BLaER1 (cell line): Measurements from ENCODE around the gene RLN1.
"Not testable (repeated sequence)": the region's sequence is repeated elsewhere in the genome, so short reads cannot be mapped to it uniquely, and the experiment has no call there.

Experiments used
- H3K27ac ChIP-seq: shearing (Covaris generic); formaldehyde crosslinking; 2 replicates; pipeline ENCODE4 v1.8.1; 2022
- H3K27me3 ChIP-seq: shearing (Covaris generic); formaldehyde crosslinking; 2 replicates; pipeline ENCODE4 v1.8.1; 2022
- H3K36me3 ChIP-seq: shearing (Covaris generic); formaldehyde crosslinking; 2 replicates; pipeline ENCODE4 v1.8.1; 2022
- H3K4me1 ChIP-seq: shearing (Covaris generic); formaldehyde crosslinking; 2 replicates; pipeline ENCODE4 v1.8.1; 2022
- H3K4me2 ChIP-seq: shearing (Covaris generic); formaldehyde crosslinking; 2 replicates; pipeline ENCODE4 v1.8.1; 2022
- H3K4me3 ChIP-seq: shearing (Covaris generic); formaldehyde crosslinking; 2 replicates; pipeline ENCODE4 v1.8.1; 2022
- H3K9ac ChIP-seq: shearing (Covaris generic); formaldehyde crosslinking; 2 replicates; pipeline ENCODE4 v1.8.1; 2022
- H3K9me3 ChIP-seq: shearing (Covaris generic); formaldehyde crosslinking; 2 replicates; pipeline ENCODE4 v1.8.1; 2022
- H4K20me1 ChIP-seq: shearing (Covaris generic); formaldehyde crosslinking; 2 replicates; pipeline ENCODE4 v1.8.1; 2022
- Cebpa-rat ChIP-seq: shearing (Covaris generic); IDR thresholded peaks from 2 replicates; pipeline ENCODE4 v1.8.1; 2022

The RLN1 gene

GRCh38 chr9:5326187-5326586 lies 13.5 kb downstream of the RLN1 start:
- Histone ChIP-seq H3K27ac (no peak overlapping the region), H3K27me3 (no peaks in the 10 kb centered on the region), H3K9me3 (peaks cover 4% of the 10 kb centered on the region; the same call in 1 of the 2 replicates), H3K9ac (no peak overlapping the region), H3K36me3 (no peaks in the 10 kb centered on the region), H3K4me1 (peaks cover 10% of the 10 kb centered on the region), H3K4me3 (no peak overlapping the region), H3K4me2 (peak overlapping the region; percentile 40), H4K20me1 (no peaks in the 10 kb centered on the region)
- no peak for TF ChIP-seq Cebpa-rat

- not testable (repeated sequence) for H4K20me1 ChIP-seq, H3K9me3 ChIP-seq, H3K4me1 ChIP-seq, H3K9ac ChIP-seq, H3K4me2 ChIP-seq, H3K27me3 ChIP-seq, H3K4me3 ChIP-seq, H3K27ac ChIP-seq, H3K36me3 ChIP-seq
These were observed 18.1 kb downstream of the RLN1 start for GRCh38 chr9:5321601-5322000.

- no peak for TF ChIP-seq Cebpa-rat
- Histone ChIP-seq H3K4me3 (no peak overlapping the region), H4K20me1 (no peaks in the 10 kb centered on the region), H3K27ac (no peak overlapping the region), H3K9me3 (peaks cover 7% of the 10 kb centered on the region), H3K9ac (no peak overlapping the region), H3K36me3 (no peaks in the 10 kb centered on the region), H3K27me3 (no peaks in the 10 kb centered on the region), H3K4me1 (peaks cover 4% of the 10 kb centered on the region), H3K4me2 (no peak overlapping the region)
These were observed 18.6 kb downstream of the RLN1 start for GRCh38 chr9:5321058-5321457.

GRCh38 chr9:5316406-5316805 lies 23.3 kb downstream of the RLN1 start:
- not testable (repeated sequence) for H3K36me3 ChIP-seq, H3K4me2 ChIP-seq, H3K9ac ChIP-seq, H4K20me1 ChIP-seq, H3K27me3 ChIP-seq, H3K4me1 ChIP-seq, H3K27ac ChIP-seq, H3K4me3 ChIP-seq
- peaks cover 28% of the 10 kb centered on the region for H3K9me3 ChIP-seq

GRCh38 chr9:5315187-5315923 lies 24.3 kb downstream of the RLN1 start:
- peaks cover 8% of the 10 kb centered on the region for H3K4me1 ChIP-seq
- H3K27ac ChIP-seq, result no peak overlapping the region

GRCh38 chr9:5310851-5311250 lies 28.8 kb downstream of the RLN1 start:
- Histone ChIP-seq H3K4me1 (peaks cover 8% of the 10 kb centered on the region), H3K9ac (no peak overlapping the region), H3K27me3 (no peaks in the 10 kb centered on the region), H3K36me3 (no peaks in the 10 kb centered on the region), H3K27ac (no peak overlapping the region), H3K4me3 (no peak overlapping the region), H3K4me2 (no peak overlapping the region), H4K20me1 (no peaks in the 10 kb centered on the region), H3K9me3 (peaks cover 22% of the 10 kb centered on the region)
- no peak for TF ChIP-seq Cebpa-rat

More at GRCh38 chr9:5315187-5315923, 24.3 kb downstream of the RLN1 start:
- Histone ChIP-seq H3K4me2 (no peak overlapping the region), H3K27me3 (no peaks in the 10 kb centered on the region), H3K9ac (no peak overlapping the region), H4K20me1 (no peaks in the 10 kb centered on the region), H3K36me3 (no peaks in the 10 kb centered on the region), H3K9me3 (peaks cover 28% of the 10 kb centered on the region), H3K4me3 (no peak overlapping the region)
- TF ChIP-seq Cebpa-rat, result no peak

GRCh38 chr9:5305741-5306140 lies 33.9 kb downstream of the RLN1 start:
- Histone ChIP-seq H3K27me3 (no peaks in the 10 kb centered on the region), H3K4me3 (no peak overlapping the region), H4K20me1 (no peaks in the 10 kb centered on the region), H3K9ac (no peak overlapping the region), H3K4me1 (peaks cover 13% of the 10 kb centered on the region), H3K4me2 (no peak overlapping the region), H3K9me3 (no peaks in the 10 kb centered on the region), H3K36me3 (no peaks in the 10 kb centered on the region), H3K27ac (no peak overlapping the region)
- no peak for TF ChIP-seq Cebpa-rat

GRCh38 chr9:5303840-5304795 lies 35.6 kb downstream of the RLN1 start, which contains the start of gene RLN2:
Gene RLN2 (minus strand): TSS chr9:5304716. CDS start chr9:5304580, 136 bp downstream.
- not testable (repeated sequence) for H4K20me1 ChIP-seq, H3K27ac ChIP-seq, H3K9me3 ChIP-seq, H3K36me3 ChIP-seq, H3K4me3 ChIP-seq, H3K27me3 ChIP-seq, H3K4me2 ChIP-seq, H3K9ac ChIP-seq
- H3K4me1 ChIP-seq, result peaks cover 13% of the 10 kb centered on the region

- Histone ChIP-seq H3K27me3 (no peaks in the 10 kb centered on the region), H3K9ac (no peak overlapping the region), H3K4me1 (peaks cover 13% of the 10 kb centered on the region), H3K4me2 (peak overlapping the region; percentile 53), H3K4me3 (no peak overlapping the region), H4K20me1 (no peaks in the 10 kb centered on the region), H3K27ac (no peak overlapping the region), H3K36me3 (no peaks in the 10 kb centered on the region), H3K9me3 (no peaks in the 10 kb centered on the region)
- no peak for TF ChIP-seq Cebpa-rat
These were observed 38.1 kb downstream of the RLN1 start for GRCh38 chr9:5301544-5301943.

GRCh38 chr9:5292141-5292540 lies 47.5 kb downstream of the RLN1 start:
- H3K27ac ChIP-seq, result no peak overlapping the region
- no peaks in the 10 kb centered on the region for H3K36me3 ChIP-seq
- no peak overlapping the region for H3K4me3 ChIP-seq
- H3K27me3 ChIP-seq, result no peaks in the 10 kb centered on the region
- H3K9me3 ChIP-seq, result peaks cover 8% of the 10 kb centered on the region; the same call in 1 of the 2 replicates
- H3K4me2 ChIP-seq, result no peak overlapping the region
- H4K20me1 ChIP-seq, result no peaks in the 10 kb centered on the region
- no peak overlapping the region for H3K9ac ChIP-seq
- no peaks in the 10 kb centered on the region for H3K4me1 ChIP-seq
- no peak for TF ChIP-seq Cebpa-rat
